NCI-H748 (cell line): Measurements from ENCODE around the gene NDUFA3.

ENCODE experiments used
- DNase-seq: peaks from one replicate; lab custom pipeline; 2025; ENCODE audit not compliant: unreplicated experiment; lab: John Stamatoyannopoulos, UW

The NDUFA3 gene

GRCh38 chr19:54107876-54108490 is 5.3 kb downstream of the NDUFA3 start:
- DNase-seq, result no peak

GRCh38 chr19:54108496-54108895 is 5.8 kb downstream of the NDUFA3 start:
- DNase-seq, result no peak

GRCh38 chr19:54109651-54110050 is 7.0 kb downstream of the NDUFA3 start:
- no peak for DNase-seq

- peak; percentile 53 for DNase-seq
These were observed 11.9 kb downstream of the NDUFA3 start for GRCh38 chr19:54114340-54115108.

- peak; percentile 99 for DNase-seq
These were observed 12.7 kb downstream of the NDUFA3 start, which contains the start of the genes PRPF31 and TFPT for GRCh38 chr19:54115109-54116063. Gene PRPF31, plus strand, starts transcription at chr19:54115754. Its CDS starts 2,525 bp downstream, at chr19:54118279. Gene TFPT, minus strand, starts transcription at chr19:54115657. Its CDS starts 388 bp downstream, at chr19:54115269.

- no peak for DNase-seq
These were observed 18.6 kb downstream of the NDUFA3 start for GRCh38 chr19:54121259-54121658.

- no peak for DNase-seq
These were observed 21.0 kb downstream of the NDUFA3 start for GRCh38 chr19:54123682-54124081.

- DNase-seq, result no peak
These were observed 21.7 kb downstream of the NDUFA3 start for GRCh38 chr19:54124393-54124792.

GRCh38 chr19:54125713-54126112 is 23.1 kb downstream of the NDUFA3 start:
- DNase-seq, result no peak

GRCh38 chr19:54127688-54128440 is 25.2 kb downstream of the NDUFA3 start:
- DNase-seq, result no peak

- no peak for DNase-seq
These were observed 25.7 kb downstream of the NDUFA3 start for GRCh38 chr19:54128441-54128725.

GRCh38 chr19:54128796-54129616 is 26.4 kb downstream of the NDUFA3 start:
- no peak for DNase-seq

GRCh38 chr19:54129617-54129996 is 27.0 kb downstream of the NDUFA3 start:
- DNase-seq, result no peak

- peak; percentile 39 for DNase-seq
These were observed 30.8 kb downstream of the NDUFA3 start for GRCh38 chr19:54133312-54133956.

GRCh38 chr19:54133957-54134590 is 31.4 kb downstream of the NDUFA3 start:
- no peak for DNase-seq

GRCh38 chr19:54136086-54136863 is 33.6 kb downstream of the NDUFA3 start:
- peak; percentile 72 for DNase-seq

GRCh38 chr19:54136864-54137698 is 34.4 kb downstream of the NDUFA3 start:
- DNase-seq, result peak; percentile 100
